H1 (cell line): ENCODE results near the gene TNFAIP8. TPM values are rescaled to one million over a fixed set of nuclear protein-coding genes. Genes with fewer than 3 reads are reported as not detected.

Experiments
- CTCF ChIA-PET: fragments of 300-600 bp; sonication (Branson Sonifier 250); formaldehyde crosslinking; loops from one replicate; lab custom pipeline; 2021; ENCODE audit not compliant: partially characterized antibody; lab: Charles Lee
- POLR2A ChIA-PET: fragments of 300-600 bp; sonication (Branson Sonifier 250); formaldehyde crosslinking; loops from one replicate; lab custom pipeline; 2021; ENCODE audit warnings: inconsistent platforms; ENCODE audit not compliant: partially characterized antibody; lab: Charles Lee
- DNase-seq, 2 experiments: peaks; one replicate each; pipeline versions ENCODE4 v3.0.0 to v3.0.0-alpha.2; 2010 to 2022; ENCODE audit warnings: low spot score in 2 of 2, low read depth in 1 of 2, mixed read lengths in 1 of 2
- FAIRE-seq: peaks from 2 replicates; lab custom pipeline; 2011; peaks lifted over from hg19 to GRCh38; lab: Jason Lieb, UNC
- H2AFZ ChIP-seq: 2 replicates; pipeline ENCODE4 v1.8.1; 2012; ENCODE audit warnings: low read length, inconsistent platforms
- H2AK5ac ChIP-seq: 2 replicates; pipeline ENCODE4 v1.6.1; 2013; ENCODE audit warnings: low read depth, low read length
- H2BK120ac ChIP-seq: replicated peaks from 2 replicates; pipeline ENCODE3; 2013; ENCODE audit warnings: low read depth, low read length, inconsistent platforms
- H2BK12ac ChIP-seq: 2 replicates; pipeline ENCODE4 v1.6.1; 2013; ENCODE audit warnings: low read depth, low read length
- H2BK15ac ChIP-seq: 2 replicates; pipeline ENCODE4 v1.6.1; 2013; ENCODE audit warnings: low read length
- H2BK20ac ChIP-seq: 2 replicates; pipeline ENCODE4 v1.6.1; 2013; ENCODE audit warnings: low read length
- H2BK5ac ChIP-seq: 2 replicates; pipeline ENCODE4 v1.6.1; 2013; ENCODE audit warnings: low read depth, low read length
- H3K14ac ChIP-seq: 2 replicates; pipeline ENCODE4 v1.6.1; 2013; ENCODE audit warnings: inconsistent platforms; ENCODE audit not compliant: insufficient read length
- H3K18ac ChIP-seq: 2 replicates; pipeline ENCODE4 v1.6.1; 2013; ENCODE audit warnings: low read length; ENCODE audit errors: extremely low read depth
- H3K23ac ChIP-seq: 2 replicates; pipeline ENCODE4 v1.6.1; 2013; ENCODE audit warnings: inconsistent platforms; ENCODE audit not compliant: insufficient read length
- H3K23me2 ChIP-seq: 2 replicates; pipeline ENCODE4 v1.6.1; 2013; ENCODE audit warnings: low read depth, low read length
- H3K27ac ChIP-seq: 2 replicates; pipeline ENCODE4 v1.6.1; 2011; ENCODE audit warnings: low read depth, low read length, inconsistent platforms
- H3K27me3 ChIP-seq, 4 experiments: replicated peaks in 1 of 4; 1 replicate in 1 of 4; 2 replicates in 3 of 4; pipeline versions ENCODE4 v1.6.1 to v1.8.1; 2011 to 2013; ENCODE audit warnings: low read length in 3 of 4, mild to moderate bottlenecking in 3 of 4, inconsistent platforms in 2 of 4, mixed read lengths in 2 of 4, moderate library complexity in 1 of 4; ENCODE audit not compliant: control insufficient read depth in 3 of 4, insufficient read depth in 3 of 4; ENCODE audit errors: extremely low read depth in 1 of 4
- H3K36me3 ChIP-seq, 4 experiments: 2 replicates each; pipeline versions ENCODE4 v1.6.1 to v1.8.1; 2011 to 2013; ENCODE audit warnings: mild to moderate bottlenecking in 4 of 4, low read length in 3 of 4, moderate library complexity in 2 of 4, control low read depth in 1 of 4, inconsistent platforms in 1 of 4; ENCODE audit not compliant: insufficient read depth in 4 of 4, control insufficient read depth in 2 of 4
- H3K4ac ChIP-seq: replicated peaks from 2 replicates; pipeline ENCODE3; 2013; ENCODE audit warnings: low read length, low read depth, mixed read lengths, inconsistent platforms; ENCODE audit not compliant: insufficient read length
- H3K4me1 ChIP-seq, 4 experiments: replicated peaks in 1 of 4; 1 replicate in 1 of 4; 2 replicates in 3 of 4; pipeline versions ENCODE4 v1.6.1 to v1.8.1; 2011 to 2013; ENCODE audit warnings: low read length in 3 of 4, inconsistent platforms in 2 of 4, mixed read lengths in 1 of 4; ENCODE audit not compliant: insufficient read depth in 4 of 4, control insufficient read depth in 3 of 4
- H3K4me2 ChIP-seq, 2 experiments: 2 replicates each; pipeline versions ENCODE4 v1.6.1 to v1.8.1; 2011 to 2013; ENCODE audit warnings: low read depth in 2 of 2, low read length in 2 of 2, control low read depth in 1 of 2, inconsistent platforms in 1 of 2, mild to moderate bottlenecking in 1 of 2; ENCODE audit not compliant: insufficient read depth in 1 of 2
- H3K4me3 ChIP-seq, 4 experiments: fragments of 200-600, 300-600 bp in 1 of 4; sonication (generic), shearing (Covaris generic), sonication (Bioruptor Twin) in 1 of 4; 2 replicates each; pipeline versions ENCODE4 v1.5.1 to v1.8.1; 2011 to 2016; ENCODE audit warnings: low read length in 4 of 4, low read depth in 3 of 4, control low read depth in 2 of 4, inconsistent platforms in 2 of 4, mild to moderate bottlenecking in 2 of 4, mixed read lengths in 1 of 4, moderate library complexity in 1 of 4; ENCODE audit not compliant: insufficient read depth in 2 of 4; ENCODE audit errors: extremely low read depth in 1 of 4
- H3K56ac ChIP-seq: replicated peaks from 2 replicates; pipeline ENCODE3; 2013; ENCODE audit warnings: low read depth, mild to moderate bottlenecking, mixed read lengths, low read length, inconsistent platforms; ENCODE audit not compliant: insufficient read length
- H3K79me1 ChIP-seq: 2 replicates; pipeline ENCODE4 v1.6.1; 2013; ENCODE audit warnings: low read depth, low read length, control low read depth
- H3K79me2 ChIP-seq, 2 experiments: 2 replicates each; pipeline versions ENCODE4 v1.6.1 to v1.8.1; 2012 to 2013; ENCODE audit warnings: low read length in 2 of 2, mild to moderate bottlenecking in 2 of 2, inconsistent platforms in 1 of 2; ENCODE audit not compliant: insufficient read depth in 2 of 2, control insufficient read depth in 1 of 2
- H3K9ac ChIP-seq, 4 experiments: replicated peaks in 1 of 4; 1 replicate in 1 of 4; 2 replicates in 3 of 4; pipeline versions ENCODE4 v1.6.1 to v1.8.1; 2011 to 2013; ENCODE audit warnings: low read depth in 3 of 4, low read length in 3 of 4, control low read depth in 2 of 4, mild to moderate bottlenecking in 2 of 4, moderate library complexity in 2 of 4, inconsistent platforms in 1 of 4; ENCODE audit errors: extremely low read depth in 1 of 4
- H3K9me3 ChIP-seq, 2 experiments: 2 replicates each; pipeline versions ENCODE4 v1.6.1 to v1.8.1; 2012 to 2013; ENCODE audit warnings: mild to moderate bottlenecking in 2 of 2, moderate library complexity in 2 of 2, control low read depth in 1 of 2, inconsistent platforms in 1 of 2, low read depth in 1 of 2, low read length in 1 of 2, mixed read lengths in 1 of 2; ENCODE audit not compliant: insufficient read depth in 2 of 2
- H4K20me1 ChIP-seq, 2 experiments: replicated peaks in 1 of 2; 2 replicates each; pipeline versions ENCODE3 to v1.8.1; 2011 to 2013; ENCODE audit warnings: inconsistent platforms in 2 of 2, low read length in 2 of 2, mild to moderate bottlenecking in 1 of 2; ENCODE audit not compliant: insufficient read depth in 2 of 2, control insufficient read depth in 1 of 2
- H4K5ac ChIP-seq: 2 replicates; pipeline ENCODE4 v1.6.1; 2013; ENCODE audit warnings: low read length, low read depth, mixed read lengths, inconsistent platforms; ENCODE audit not compliant: insufficient read length
- H4K8ac ChIP-seq: 2 replicates; pipeline ENCODE4 v1.8.0; 2013; ENCODE audit warnings: mild to moderate bottlenecking, moderate library complexity, low read length, inconsistent platforms; ENCODE audit not compliant: insufficient read depth; ENCODE audit errors: extremely low read depth
- H4K91ac ChIP-seq: replicated peaks from 2 replicates; pipeline ENCODE3; 2013; ENCODE audit warnings: low read length, mixed read lengths, inconsistent platforms; ENCODE audit not compliant: insufficient read length
- GABPA ChIP-seq: IDR thresholded peaks from 2 replicates; pipeline ENCODE4 v1.6.1; 2011; ENCODE audit warnings: mild to moderate bottlenecking, low read length, moderate library complexity, borderline replicate concordance; ENCODE audit not compliant: insufficient read depth
- SP1 ChIP-seq: IDR thresholded peaks from 2 replicates; pipeline ENCODE4 v1.6.1; 2011; ENCODE audit warnings: low read depth, low read length
- TAF7 ChIP-seq: optimal IDR thresholded peaks from 2 replicates; pipeline ENCODE3; 2011; ENCODE audit warnings: low read depth, mild to moderate bottlenecking, inconsistent platforms, low read length, moderate library complexity, borderline replicate concordance
- WGBS, 2 experiments: shearing (Covaris generic) in 1 of 2; methylation state at CpG; one replicate each; pipeline versions ENCODE4 v1.1.6 to v1.1.7; 2013 to 2015; ENCODE audit warnings: low lambda C conversion rate in 2 of 2, mixed read lengths in 2 of 2, inconsistent platforms in 1 of 2, low coverage in 1 of 2, missing lambda C conversion rate in 1 of 2; ENCODE audit not compliant: insufficient replicate concordance in 2 of 2, insufficient coverage in 1 of 2, insufficient read length in 1 of 2; ENCODE audit errors: extremely low coverage in 1 of 2, missing lambda C conversion rate in 1 of 2; 5-methylcytosine and 5-hydroxymethylcytosine counted together
- polyA plus RNA-seq, 7 experiments: library from polyadenylated mRNA; depleted of rRNA in 3 of 7; stranded (reverse) in 5 of 7; unstranded in 2 of 7; fragments of >200 nt in 5 of 7; fragments of 200-250 nt in 2 of 7; gene quantifications; 1 replicate in 5 of 7; 2 replicates in 1 of 7; 4 replicates in 1 of 7; pipeline versions ENCODE4 v1.2.1 to v1.2.3, GENCODE V29; 2011 to 2013; ENCODE audit warnings: missing spikeins in 2 of 7, mixed read lengths in 2 of 7
- total RNA-seq: library from RNA; stranded (reverse); fragmentation: NEBNext Ultra II Directional; extraction: Animal tissue kit (Norgen Biotek cat#: 25700); gene quantifications from 2 replicates; pipeline ENCODE4 v1.2.1, GENCODE V29; 2021

TNFAIP8 gene
- total and polyA plus RNA-seq, 2 of the 8 experiments (the other 6 are each of a cell fraction or from before 2014, with no cell fraction given), result 12.4 to 19.3 TPM

DNA sequence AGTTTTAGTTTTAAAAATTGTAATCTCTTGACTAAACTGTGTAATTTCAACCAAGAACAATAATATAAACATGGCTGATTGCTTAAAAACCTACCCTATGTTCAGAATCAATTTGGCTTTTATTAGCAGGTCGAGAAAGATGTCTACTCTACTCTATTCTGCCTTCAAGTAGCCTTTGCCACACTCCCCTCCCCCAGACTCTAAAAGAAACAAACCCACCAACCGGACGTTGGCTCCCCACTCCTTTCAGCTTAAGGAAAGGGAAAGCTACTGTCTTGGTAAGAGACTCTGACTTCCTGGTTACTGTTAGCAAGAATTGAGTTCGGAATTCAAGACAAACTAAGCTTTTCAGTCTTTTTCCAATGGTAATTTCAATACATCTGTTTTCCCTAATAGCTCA lies 46.7 kb downstream of the TNFAIP8 start:
- H3K4me2 ChIP-seq, result peak overlapping the region in 1 of 2 experiments; percentile 32; a peak in 1 of 4 replicates
- H3K27ac ChIP-seq, result no peak overlapping the region
- H3K4me3 ChIP-seq, result peak overlapping the region in 1 of 4 experiments; percentile 9; a peak in 1 of 8 replicates
- WGBS, 2 experiments, result 61% methylated on average over 4 of the region's 4 CpGs; no CpG with 5 or more reads in 1 of the 2 experiments
- no peaks in the 10 kb centered on the region; a peak in 1 of 8 replicates for H3K36me3 ChIP-seq
- H3K23ac ChIP-seq, result no peak overlapping the region
- H3K4me1 ChIP-seq, result peaks cover 0 to 7% (median 2%) of the 10 kb centered on the region in 4 experiments; a peak in 3 of 7 replicates
- no peaks in the 10 kb centered on the region for H3K79me1 ChIP-seq
- no peak overlapping the region for H3K4ac ChIP-seq
- no peaks in the 10 kb centered on the region for H3K27me3 ChIP-seq
- DNase-seq (no peak), FAIRE-seq (no peak)
- no peak overlapping the region for H2BK15ac ChIP-seq
- H2AFZ ChIP-seq, result peak overlapping the region; percentile 59
- H2BK20ac ChIP-seq, result no peak overlapping the region
- H3K9ac ChIP-seq, result no peak overlapping the region
- no peak overlapping the region for H4K91ac ChIP-seq
- no peak overlapping the region for H2BK120ac ChIP-seq
- no peaks in the 10 kb centered on the region for H3K23me2 ChIP-seq
- no peak overlapping the region for H3K18ac ChIP-seq
- CTCF ChIA-PET, result interaction anchor here (0.9 to 5.6 kb wide), 4 partner anchors 10 to 112 kb away, joined by 3 to 32 read pairs (median 4); no protein-coding TSS in a partner anchor
- H2BK12ac ChIP-seq, result no peak overlapping the region
- no peaks in the 10 kb centered on the region for H4K20me1 ChIP-seq
- H3K9me3 ChIP-seq, result no peaks in the 10 kb centered on the region
- H2BK5ac ChIP-seq, result no peak overlapping the region
- no peak overlapping the region for H3K56ac ChIP-seq
- no peaks in the 10 kb centered on the region for H3K79me2 ChIP-seq
- POLR2A ChIA-PET, result interaction anchor here (0.9 to 1.2 kb wide), 4 partner anchors 49 to 87 kb away, joined by 3 to 4 read pairs (median 3); partner anchors contain the start of gene HSD17B4
- no peak overlapping the region for H3K14ac ChIP-seq
- H2AK5ac ChIP-seq, result no peak overlapping the region
- H4K8ac ChIP-seq, result no peak overlapping the region
- TF ChIP-seq GABPA (no peak), SP1 (0 out of 2 replicates have a peak, but pooled peaks have one; percentile 22), TAF7 (peak; percentile 12)
- H4K5ac ChIP-seq, result no peak overlapping the region
